ENCODE measurements around the gene ZNF529.

Gene ZNF529

GRCh38 chr19:36508325-36508724 is 64.8 kb downstream of the ZNF529 start:
- DNase-seq (ENCODE audit: low read depth), result no peak

- DNase-seq (ENCODE audit: low read depth), result no peak
Measured at GRCh38 chr19:36501973-36502372, 71.1 kb downstream of the ZNF529 start.

- DNase-seq (ENCODE audit: low read depth), result no peak
Measured at GRCh38 chr19:36497001-36497400, 76.1 kb downstream of the ZNF529 start.

All from activated T-helper 1 cell treated with Interleukin-2 at 50 U/mL for 16 hours (primary cell).